Glutamatergic neuron (in vitro differentiated cells): ENCODE data around the gene OR2T11. TPM values are rescaled to one million over a fixed set of nuclear protein-coding genes. Genes with fewer than 3 reads are reported as not detected.

ENCODE experiments used
- DNase-seq: peaks from one replicate; pipeline ENCODE4 v3.0.0; 2022
- H3K27ac Mint-ChIP-seq: one replicate; pipeline ENCODE4 v1.8.0; 2020; ENCODE audit warnings: mild to moderate bottlenecking, mixed read lengths, inconsistent platforms; ENCODE audit not compliant: unreplicated experiment
- H3K27me3 Mint-ChIP-seq: one replicate; pipeline ENCODE4 v1.8.0; 2020; ENCODE audit warnings: mild to moderate bottlenecking, moderate library complexity, mixed read lengths, inconsistent platforms; ENCODE audit not compliant: unreplicated experiment
- H3K36me3 Mint-ChIP-seq: one replicate; pipeline ENCODE4 v1.8.0; 2020; ENCODE audit warnings: mild to moderate bottlenecking, mixed read lengths, inconsistent platforms; ENCODE audit not compliant: unreplicated experiment
- H3K4me1 Mint-ChIP-seq: one replicate; pipeline ENCODE4 v1.8.0; 2020; ENCODE audit warnings: mild to moderate bottlenecking, low read depth, mixed read lengths, inconsistent platforms; ENCODE audit not compliant: unreplicated experiment
- H3K4me3 Mint-ChIP-seq: one replicate; pipeline ENCODE4 v1.8.0; 2020; ENCODE audit warnings: mild to moderate bottlenecking, mixed read lengths, inconsistent platforms; ENCODE audit not compliant: unreplicated experiment
- H3K9me3 Mint-ChIP-seq: one replicate; pipeline ENCODE4 v1.8.0; 2020; ENCODE audit warnings: mild to moderate bottlenecking, moderate library complexity, mixed read lengths, inconsistent platforms; ENCODE audit not compliant: unreplicated experiment
- total RNA-seq: library from RNA; stranded (reverse); fragmentation: NEBNext Ultra II Directional; extraction: Animal tissue kit (Norgen Biotek cat#: 25700); gene quantifications from one replicate; pipeline ENCODE4 v1.2.1, GENCODE V29; 2021; ENCODE audit not compliant: unreplicated experiment
- TF ChIP-seq, protein P1 (sequence below): fragments of 200-600 bp; sonication (generic); IDR thresholded peaks from one replicate; pipeline ENCODE4 v1.5.0; 2021; ENCODE audit not compliant: partially characterized antibody, unreplicated experiment

The OR2T11 gene
- total RNA-seq, 1 donor from 2014 or later: not detected

DNA sequence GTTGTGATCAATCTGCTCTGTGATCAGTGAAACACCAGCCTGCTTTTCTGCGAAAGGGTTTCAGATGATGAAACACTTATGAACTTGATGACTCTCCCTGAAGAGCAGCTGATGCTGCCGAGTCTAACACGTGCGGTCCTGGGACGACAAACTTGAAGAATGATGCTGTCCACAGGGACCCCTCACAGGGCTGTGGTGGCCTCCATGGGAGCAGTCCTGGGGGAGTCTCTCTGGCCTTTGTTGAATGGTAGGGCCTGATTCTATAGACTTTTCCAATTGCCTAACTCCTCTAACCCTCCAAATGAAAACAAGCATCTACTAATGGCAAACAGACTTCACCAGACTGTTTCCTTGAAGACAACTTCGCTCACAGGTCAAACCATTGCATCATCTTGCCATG is 37.3 kb downstream of the OR2T11 start, which contains the start of gene OR2T10:
Gene OR2T10 (minus strand): TSS at position 112 of the 400 bp plus-strand sequence. CDS start 3,932 bp downstream, outside the sequence.
- Mint-ChIP-seq H3K4me1 (no peaks in the 10 kb centered on the region), H3K27ac (no peak within 1 kb of the TSS), H3K9me3 (peaks cover 3% of the 10 kb centered on the region), H3K36me3 (peaks cover 4% of the 10 kb centered on the region), H3K27me3 (no peaks in the 10 kb centered on the region), H3K4me3 (no peak within 1 kb of the TSS)
- TF ChIP-seq, protein P1, sequence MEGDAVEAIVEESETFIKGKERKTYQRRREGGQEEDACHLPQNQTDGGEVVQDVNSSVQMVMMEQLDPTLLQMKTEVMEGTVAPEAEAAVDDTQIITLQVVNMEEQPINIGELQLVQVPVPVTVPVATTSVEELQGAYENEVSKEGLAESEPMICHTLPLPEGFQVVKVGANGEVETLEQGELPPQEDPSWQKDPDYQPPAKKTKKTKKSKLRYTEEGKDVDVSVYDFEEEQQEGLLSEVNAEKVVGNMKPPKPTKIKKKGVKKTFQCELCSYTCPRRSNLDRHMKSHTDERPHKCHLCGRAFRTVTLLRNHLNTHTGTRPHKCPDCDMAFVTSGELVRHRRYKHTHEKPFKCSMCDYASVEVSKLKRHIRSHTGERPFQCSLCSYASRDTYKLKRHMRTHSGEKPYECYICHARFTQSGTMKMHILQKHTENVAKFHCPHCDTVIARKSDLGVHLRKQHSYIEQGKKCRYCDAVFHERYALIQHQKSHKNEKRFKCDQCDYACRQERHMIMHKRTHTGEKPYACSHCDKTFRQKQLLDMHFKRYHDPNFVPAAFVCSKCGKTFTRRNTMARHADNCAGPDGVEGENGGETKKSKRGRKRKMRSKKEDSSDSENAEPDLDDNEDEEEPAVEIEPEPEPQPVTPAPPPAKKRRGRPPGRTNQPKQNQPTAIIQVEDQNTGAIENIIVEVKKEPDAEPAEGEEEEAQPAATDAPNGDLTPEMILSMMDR: no peak
- no peak for DNase-seq

GRCh38 chr1:248596615-248597014 is 38.3 kb downstream of the OR2T11 start:
- Mint-ChIP-seq H3K9me3 (peaks cover 5% of the 10 kb centered on the region), H3K4me1 (no peaks in the 10 kb centered on the region), H3K27me3 (no peaks in the 10 kb centered on the region), H3K4me3 (no peak overlapping the region), H3K27ac (no peak overlapping the region), H3K36me3 (no peaks in the 10 kb centered on the region)
- TF ChIP-seq, protein P1: no peak
- no peak for DNase-seq

DNA sequence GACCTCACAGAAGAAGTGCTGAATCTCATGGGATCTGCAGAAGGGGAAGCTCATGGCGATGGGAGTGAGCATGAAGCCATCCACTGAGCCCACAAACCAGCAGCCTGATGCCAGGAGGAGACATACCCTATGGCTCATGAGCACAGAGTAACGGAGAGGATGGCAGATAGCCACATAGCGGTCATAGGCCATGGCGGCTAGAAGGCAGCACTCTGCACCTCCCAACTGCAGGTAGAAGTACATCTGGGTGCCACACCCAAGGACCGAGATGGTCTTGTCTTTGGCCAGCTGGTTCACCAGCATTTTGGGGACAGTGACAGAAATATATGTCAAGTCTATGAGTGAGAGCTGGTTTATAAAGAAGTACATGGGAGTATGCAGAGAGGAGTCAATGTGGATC is 41.7 kb downstream of the OR2T11 start:
- peaks cover 10% of the 10 kb centered on the region for H3K9me3 Mint-ChIP-seq
- no peaks in the 10 kb centered on the region for H3K4me1 Mint-ChIP-seq

GRCh38 chr1:248592655-248593054 is 42.2 kb downstream of the OR2T11 start:
- Mint-ChIP-seq H3K9me3 (peaks cover 10% of the 10 kb centered on the region), H3K27ac (no peak overlapping the region), H3K4me1 (no peaks in the 10 kb centered on the region), H3K27me3 (no peaks in the 10 kb centered on the region), H3K4me3 (no peak overlapping the region), H3K36me3 (no peaks in the 10 kb centered on the region)
- DNase-seq: no peak
- TF ChIP-seq, protein P1: no peak

More for the DNA sequence above, 41.7 kb downstream of the OR2T11 start:
- DNase-seq: no peak
- Mint-ChIP-seq H3K27ac (no peak overlapping the region), H3K4me3 (no peak overlapping the region), H3K36me3 (no peaks in the 10 kb centered on the region), H3K27me3 (no peaks in the 10 kb centered on the region)
- TF ChIP-seq, protein P1: no peak

- DNase-seq: no peak
- peaks cover 12% of the 10 kb centered on the region for H3K9me3 Mint-ChIP-seq
- H3K27me3 Mint-ChIP-seq: no peaks in the 10 kb centered on the region
- H3K4me3 Mint-ChIP-seq: no peak overlapping the region
- no peaks in the 10 kb centered on the region for H3K36me3 Mint-ChIP-seq
- no peak overlapping the region for H3K27ac Mint-ChIP-seq
- TF ChIP-seq, protein P1: no peak
- no peaks in the 10 kb centered on the region for H3K4me1 Mint-ChIP-seq
Observed at GRCh38 chr1:248590055-248590454, 44.8 kb downstream of the OR2T11 start.
